Measurements from ENCODE around the gene NREP. TPM values are rescaled to one million over a fixed set of nuclear protein-coding genes. Genes with fewer than 3 reads are reported as not detected.

The NREP gene
- total and polyA plus RNA-seq, 4 donors, result 3.0 to 82.7 (median 9.8) TPM

GRCh38 chr5:111697215-111697614 is 59.8 kb downstream of the NREP start:
- DNase-seq (ENCODE audit: low spot score), result no peak
- WGBS, result 58% methylated on average over 6 of the region's 6 CpGs
- Histone ChIP-seq H3K4me3 (ENCODE audit: low read depth in 1 of 3, low read length in 3 of 3) (no peak overlapping the region), H3K9ac (ENCODE audit: low read depth in 1 of 2, low read length in 2 of 2) (no peak overlapping the region), H3K27ac (ENCODE audit: low read depth in 1 of 2, low read length in 2 of 2) (no peak overlapping the region), H3K27me3 (ENCODE audit: control insufficient read depth in 4 of 4, insufficient read depth in 4 of 4, low read length in 3 of 4) (no peaks in the 10 kb centered on the region), H3K36me3 (ENCODE audit: control insufficient read depth in 4 of 4, insufficient read depth in 3 of 4, low read depth in 1 of 4, low read length in 3 of 4) (no peaks in the 10 kb centered on the region), H3K4me1 (ENCODE audit: control insufficient read depth in 4 of 4, insufficient read depth in 4 of 4, low read length in 3 of 4) (peaks cover 4 to 19% (median 15%) of the 10 kb centered on the region in 4 donors), H3K9me3 (ENCODE audit: control insufficient read depth in 4 of 4, low read length in 3 of 4) (no peaks in the 10 kb centered on the region)
- no peak for TF ChIP-seq FOXA1 (IDR thresholded peaks at IDR 0.05)
- no peak for TF ChIP-seq REST (IDR thresholded peaks at IDR 0.05)
- no peak for TF ChIP-seq EGR1 (IDR thresholded peaks at IDR 0.05; ENCODE audit: low read depth in 2 of 2)
- no peak for TF ChIP-seq CTCF (IDR thresholded peaks at IDR 0.05; ENCODE audit: low read depth, low read length, missing input control)
- TF ChIP-seq GABPA (IDR thresholded peaks at IDR 0.05 in 1 of 2, conservative IDR thresholded peaks at IDR 0.05 in 1 of 2), result no peak
- no peak for TF ChIP-seq NR2F2 (IDR thresholded peaks at IDR 0.05)
- no peak for TF ChIP-seq JUND (IDR thresholded peaks at IDR 0.05)
- no peak for TF ChIP-seq SP1 (IDR thresholded peaks at IDR 0.05)
- no peak for TF ChIP-seq ZBTB33 (IDR thresholded peaks at IDR 0.05)
- TF ChIP-seq TAF1 (conservative IDR thresholded peaks at IDR 0.05), result no peak
- no peak for TF ChIP-seq ATF3 (IDR thresholded peaks at IDR 0.05)
- TF ChIP-seq YY1 (IDR thresholded peaks at IDR 0.05), result no peak
- TF ChIP-seq RXRA (IDR thresholded peaks at IDR 0.05), result no peak
- no peak for TF ChIP-seq RAD21 (IDR thresholded peaks at IDR 0.05)
- TF ChIP-seq FOXA2 (IDR thresholded peaks at IDR 0.05), result no peak
- no peak for TF ChIP-seq HNF4G (IDR thresholded peaks at IDR 0.05)
- no peak for TF ChIP-seq HNF4A (conservative IDR thresholded peaks at IDR 0.05)

GRCh38 chr5:111695991-111696390 is 61.0 kb downstream of the NREP start:
- H3K4me3 ChIP-seq (ENCODE audit: low read depth in 1 of 3, low read length in 3 of 3), result no peak overlapping the region
- H3K4me1 ChIP-seq (ENCODE audit: control insufficient read depth in 4 of 4, insufficient read depth in 4 of 4, low read length in 3 of 4), result peaks cover 4 to 19% (median 15%) of the 10 kb centered on the region in 4 donors
- 95% methylated on average over 1 of the region's 1 CpG for WGBS
- no peaks in the 10 kb centered on the region for H3K9me3 ChIP-seq (ENCODE audit: control insufficient read depth in 4 of 4, low read length in 3 of 4)
- no peaks in the 10 kb centered on the region for H3K27me3 ChIP-seq (ENCODE audit: control insufficient read depth in 4 of 4, insufficient read depth in 4 of 4, low read length in 3 of 4)
- no peak overlapping the region for H3K9ac ChIP-seq (ENCODE audit: low read depth in 1 of 2, low read length in 2 of 2)
- no peaks in the 10 kb centered on the region for H3K36me3 ChIP-seq (ENCODE audit: control insufficient read depth in 4 of 4, insufficient read depth in 3 of 4, low read depth in 1 of 4, low read length in 3 of 4)
- no peak overlapping the region for H3K27ac ChIP-seq (ENCODE audit: low read depth in 1 of 2, low read length in 2 of 2)
- no peak for DNase-seq (ENCODE audit: low spot score)
- no peak for TF ChIP-seq TAF1 (conservative IDR thresholded peaks at IDR 0.05)
- TF ChIP-seq ATF3 (IDR thresholded peaks at IDR 0.05), result no peak
- TF ChIP-seq NR2F2 (IDR thresholded peaks at IDR 0.05), result no peak
- TF ChIP-seq MAX (IDR thresholded peaks at IDR 0.05), result no peak
- TF ChIP-seq GABPA (IDR thresholded peaks at IDR 0.05 in 1 of 2, conservative IDR thresholded peaks at IDR 0.05 in 1 of 2), result no peak
- TF ChIP-seq REST (IDR thresholded peaks at IDR 0.05), result no peak
- TF ChIP-seq FOXA1 (IDR thresholded peaks at IDR 0.05), result no peak
- TF ChIP-seq SP1 (IDR thresholded peaks at IDR 0.05), result no peak
- no peak for TF ChIP-seq CTCF (IDR thresholded peaks at IDR 0.05; ENCODE audit: low read depth, low read length, missing input control)
- TF ChIP-seq RXRA (IDR thresholded peaks at IDR 0.05), result no peak
- no peak for TF ChIP-seq HNF4A (conservative IDR thresholded peaks at IDR 0.05)

Data from liver (tissue), 9 donors.